Fibroblast of skin of left biceps (primary cell): Measurements from ENCODE around the gene ENPP6.
"Not testable (repeated sequence)": the region's sequence is repeated elsewhere in the genome, so short reads cannot be mapped to it uniquely, and the experiment has no call there.

Experiments
- DNase-seq, 2 experiments: peaks; one replicate each; pipeline ENCODE4 v3.0.0-alpha.2; 2013; ENCODE audit warnings: low read depth in 2 of 2

ENPP6 gene

GRCh38 chr4:184061582-184061981, 156.1 kb downstream of the ENPP6 start:
- DNase-seq, result no peak

GRCh38 chr4:184059099-184059498, 158.6 kb downstream of the ENPP6 start:
- no peak for DNase-seq

- no peak for DNase-seq
These were observed 159.6 kb downstream of the ENPP6 start for GRCh38 chr4:184058026-184058425.

GRCh38 chr4:184056877-184057276, 160.8 kb downstream of the ENPP6 start:
- DNase-seq, result no peak

GRCh38 chr4:184053434-184053833, 164.2 kb downstream of the ENPP6 start:
- DNase-seq, result no peak

- DNase-seq, result no peak
These were observed 165.1 kb downstream of the ENPP6 start for GRCh38 chr4:184052616-184053015.

GRCh38 chr4:184051262-184051661, 166.4 kb downstream of the ENPP6 start:
- not testable (repeated sequence) for DNase-seq

GRCh38 chr4:184046148-184046547, 171.5 kb downstream of the ENPP6 start:
- DNase-seq, result no peak

GRCh38 chr4:184041156-184041555, 176.5 kb downstream of the ENPP6 start:
- no peak for DNase-seq

- DNase-seq, result no peak
These were observed 177.7 kb downstream of the ENPP6 start for GRCh38 chr4:184039963-184040383.
